IMR-90 (cell line): ENCODE data around the gene KIAA0232. TPM values are rescaled to one million over a fixed set of nuclear protein-coding genes. Genes with fewer than 3 reads are reported as not detected.
A peak's percentile ranks its signal among the peaks of the same experiment; 100 is the strongest.

Source experiments
- ATAC-seq: fragments of 200-7000 bp; cut with Tn5 transposase; 2 replicates; pipeline ENCODE4 v1.9.1; 2020; ENCODE audit warnings: low read depth, mild to moderate bottlenecking, moderate library complexity
- BruUV-seq: library from RNA; stranded (reverse); fragments of 400-500 nt; replicated peaks from 2 replicates; lab custom pipeline; 2021; lab: Mats Ljungman, UMichigan
- CTCF ChIA-PET: fragments of 300-600 bp; formaldehyde crosslinking; extraction: SDS; loops from one replicate; lab custom pipeline; 2021; ENCODE audit warnings: antibody characterized with exemption; lab: Yijun Ruan, JAX
- POLR2A ChIA-PET: fragments of 300-600 bp; sonication (Branson Sonifier 250); formaldehyde crosslinking; loops from one replicate; lab custom pipeline; 2022; ENCODE audit warnings: antibody characterized with exemption; ENCODE audit not compliant: unreplicated experiment; lab: Charles Lee
- DNase-seq: peaks from one replicate; pipeline ENCODE4 v3.0.0; 2013
- H2AFZ ChIP-seq: replicated peaks from 2 replicates; pipeline ENCODE3; 2013; ENCODE audit warnings: low read length, mild to moderate bottlenecking; ENCODE audit not compliant: poor library complexity
- H2AK5ac ChIP-seq: 2 replicates; pipeline ENCODE4 v1.6.1; 2013; ENCODE audit warnings: low read depth, low read length, inconsistent platforms
- H2AK9ac ChIP-seq: replicated peaks from 2 replicates; pipeline ENCODE3; 2013; ENCODE audit warnings: mild to moderate bottlenecking, low read depth, low read length, moderate library complexity; ENCODE audit not compliant: poor library complexity
- H2BK120ac ChIP-seq: 2 replicates; pipeline ENCODE4 v1.6.1; 2013; ENCODE audit warnings: low read depth, low read length, inconsistent platforms
- H2BK15ac ChIP-seq: 3 replicates; pipeline ENCODE4 v1.6.1; 2013; ENCODE audit warnings: low read depth, low read length, inconsistent platforms
- H2BK20ac ChIP-seq: 2 replicates; pipeline ENCODE4 v1.6.1; 2013; ENCODE audit warnings: low read depth, mild to moderate bottlenecking, inconsistent platforms, low read length, moderate library complexity
- H2BK5ac ChIP-seq: 2 replicates; pipeline ENCODE4 v1.6.1; 2013; ENCODE audit warnings: mild to moderate bottlenecking, low read depth, low read length, inconsistent platforms; ENCODE audit not compliant: poor library complexity, severe bottlenecking
- H3K14ac ChIP-seq: replicated peaks from 2 replicates; pipeline ENCODE4 v1.6.1; 2013; ENCODE audit warnings: low read depth, low read length, inconsistent platforms
- H3K18ac ChIP-seq: 2 replicates; pipeline ENCODE4 v1.6.1; 2013; ENCODE audit warnings: low read depth, low read length, control low read depth
- H3K23ac ChIP-seq: 2 replicates; pipeline ENCODE4 v1.6.1; 2013; ENCODE audit warnings: low read depth, low read length, inconsistent platforms
- H3K27ac ChIP-seq: 2 replicates; pipeline ENCODE4 v1.5.1; 2013; ENCODE audit warnings: mild to moderate bottlenecking, control low read depth, low read length; ENCODE audit not compliant: insufficient read depth
- H3K27me3 ChIP-seq: 2 replicates; pipeline ENCODE4 v1.6.1; 2013; ENCODE audit warnings: low read length; ENCODE audit not compliant: control insufficient read depth, insufficient read depth
- H3K36me3 ChIP-seq: 2 replicates; pipeline ENCODE4 v1.6.1; 2013; ENCODE audit warnings: low read length, mixed read lengths; ENCODE audit not compliant: control insufficient read depth, insufficient read depth
- H3K4ac ChIP-seq: 2 replicates; pipeline ENCODE4 v1.6.1; 2013; ENCODE audit warnings: low read depth, low read length, inconsistent platforms
- H3K4me1 ChIP-seq: 2 replicates; pipeline ENCODE4 v1.6.1; 2013; ENCODE audit warnings: low read length, mixed read lengths; ENCODE audit not compliant: control insufficient read depth, insufficient read depth
- H3K4me2 ChIP-seq: 2 replicates; pipeline ENCODE4 v1.6.1; 2013; ENCODE audit warnings: low read depth, mild to moderate bottlenecking, control low read depth, low read length, moderate library complexity
- H3K4me3 ChIP-seq: 2 replicates; pipeline ENCODE4 v1.5.1; 2013; ENCODE audit warnings: low read depth, mild to moderate bottlenecking, control low read depth, low read length, moderate library complexity; ENCODE audit not compliant: insufficient read depth
- H3K56ac ChIP-seq: 2 replicates; pipeline ENCODE4 v1.6.1; 2013; ENCODE audit warnings: low read length, inconsistent platforms; ENCODE audit not compliant: insufficient read depth; ENCODE audit errors: extremely low read depth
- H3K79me1 ChIP-seq, 2 experiments: 2 replicates each; pipeline ENCODE4 v1.6.1; 2013; ENCODE audit warnings: low read length in 2 of 2, inconsistent platforms in 1 of 2, low read depth in 1 of 2
- H3K9ac ChIP-seq: 2 replicates; pipeline ENCODE4 v1.6.1; 2013; ENCODE audit warnings: low read depth, low read length, control low read depth
- H3K9me1 ChIP-seq: 2 replicates; pipeline ENCODE4 v1.6.1; 2013; ENCODE audit warnings: low read length, inconsistent platforms; ENCODE audit not compliant: insufficient read depth
- H3K9me3 ChIP-seq: 2 replicates; pipeline ENCODE4 v1.6.1; 2013; ENCODE audit warnings: low read length; ENCODE audit not compliant: control insufficient read depth, insufficient read depth
- H4K20me1 ChIP-seq: 2 replicates; pipeline ENCODE4 v1.6.1; 2013; ENCODE audit warnings: low read length, inconsistent platforms; ENCODE audit not compliant: insufficient read depth
- H4K5ac ChIP-seq: 2 replicates; pipeline ENCODE4 v1.6.1; 2013; ENCODE audit warnings: mild to moderate bottlenecking, low read depth, low read length, control low read depth
- H4K8ac ChIP-seq, 2 experiments: 2 replicates each; pipeline ENCODE4 v1.6.1; 2013; ENCODE audit warnings: low read depth in 2 of 2, low read length in 2 of 2, control low read depth in 1 of 2, inconsistent platforms in 1 of 2
- H4K91ac ChIP-seq: 2 replicates; pipeline ENCODE4 v1.6.1; 2013; ENCODE audit warnings: low read depth, low read length, inconsistent platforms; ENCODE audit not compliant: insufficient read depth
- BHLHE40 ChIP-seq: fragments of 150-350 bp; IDR thresholded peaks from 2 replicates; pipeline ENCODE4 v1.6.1; 2016; ENCODE audit warnings: mild to moderate bottlenecking, low read depth, low read length
- MAFK ChIP-seq: IDR thresholded peaks from 2 replicates; pipeline ENCODE4 v1.6.1; 2012; ENCODE audit warnings: low read depth, low read length, improper control_type of control experiment
- MAZ ChIP-seq: IDR thresholded peaks from 2 replicates; pipeline ENCODE4 v1.6.1; 2012; ENCODE audit warnings: low read depth, mild to moderate bottlenecking, low read length, improper control_type of control experiment, moderate library complexity, borderline replicate concordance
- WGBS, 2 experiments: methylation state at CpG; one replicate each; pipeline versions ENCODE4 v1.1.5 to v1.1.7; 2013; ENCODE audit warnings: missing lambda C conversion rate in 2 of 2; ENCODE audit not compliant: insufficient read length in 1 of 2; ENCODE audit errors: extremely low coverage in 2 of 2; 5-methylcytosine and 5-hydroxymethylcytosine counted together
- dilution Hi-C: fragments of 300-500 bp; cut with HindIII; formaldehyde crosslinking; loops from one replicate; pipeline ENCODE4 v1.14.3; 2018; ENCODE audit warnings: low sequenced_read_pairs; ENCODE audit not compliant: unreplicated experiment
- in situ Hi-C: fragments of 300-500 bp; cut with MboI; formaldehyde crosslinking; loops from 3 replicates; pipeline ENCODE4 v1.14.3; 2019; ENCODE audit warnings: low sequenced_read_pairs, inconsistent platforms, mixed read lengths
- intact Hi-C: fragments of 100-400 bp; cut with micrococcal nuclease; formaldehyde crosslinking; loops from 2 replicates; pipeline ENCODE4 v1.10.0; 2022
- polyA plus RNA-seq, 3 experiments: library from polyadenylated mRNA; depleted of rRNA; stranded (reverse); fragments of >200 nt; gene quantifications; 2 replicates each; pipeline ENCODE4 v1.2.3, GENCODE V29; 2012; ENCODE audit warnings: low replicate concordance in 1 of 3
- total RNA-seq: library from RNA; depleted of rRNA; stranded (reverse); fragments of >200 nt; gene quantifications from 2 replicates; pipeline ENCODE4 v1.2.3, GENCODE V29; 2012

The KIAA0232 gene
- total and polyA plus RNA-seq, 2 of the 4 experiments (the other 2 are of a cell fraction): 6.8 to 19.5 TPM

GRCh38 chr4:6926681-6927478 is 144.4 kb downstream of the KIAA0232 start:
- no peak overlapping the region for H2BK5ac ChIP-seq
- TF ChIP-seq BHLHE40: no peak
- peak; percentile 12; the same call in 1 of the 2 replicates for TF ChIP-seq MAZ
- no peak for TF ChIP-seq MAFK
- ChIA-PET POLR2A (interaction anchor here (0.7 kb wide), 1 partner anchor 30 kb away, joined by 19 read pairs; no protein-coding TSS in a partner anchor), CTCF (no interaction called here)
- BruUV-seq: no TSS peak
- no peak overlapping the region for H4K5ac ChIP-seq
- 0 out of 2 replicates have a peak overlapping the region, but pooled peaks have one; percentile 39 for H4K91ac ChIP-seq
- H2BK20ac ChIP-seq: no peak overlapping the region
- peaks cover 14% of the 10 kb centered on the region for H3K4me1 ChIP-seq
- H2AK5ac ChIP-seq: peak overlapping the region; percentile 65
- no peaks in the 10 kb centered on the region for H3K9me3 ChIP-seq
- peaks cover 21 to 52% of the 10 kb centered on the region in 2 experiments for H3K79me1 ChIP-seq
- ATAC-seq (peak; percentile 90), DNase-seq (peak; percentile 60)
- no CpG with 5 or more reads among the region's 13 CpGs for WGBS, 2 experiments
- intact Hi-C loops: no loop called here
- H2BK120ac ChIP-seq: no peak overlapping the region; the same call in 1 of the 2 replicates
- H3K9me1 ChIP-seq: peaks cover 17% of the 10 kb centered on the region; the same call in 1 of the 2 replicates
- H3K4ac ChIP-seq: peak overlapping the region; percentile 77
- no peaks in the 10 kb centered on the region for H3K27me3 ChIP-seq
- peak overlapping the region in 1 of 2 experiments; percentile 52; a peak in 1 of 4 replicates for H4K8ac ChIP-seq
- in situ Hi-C loops: no loop called here
- no peak overlapping the region for H3K4me2 ChIP-seq
- 0 out of 2 replicates have a peak overlapping the region, but pooled peaks have one; percentile 28 for H3K14ac ChIP-seq
- H3K27ac ChIP-seq: no peak overlapping the region
- dilution Hi-C loops: no loop called here
- peaks cover 21% of the 10 kb centered on the region for H4K20me1 ChIP-seq
- no peak overlapping the region for H3K18ac ChIP-seq
- peak overlapping the region; percentile 44; the same call in 1 of the 2 replicates for H3K23ac ChIP-seq
- H2AK9ac ChIP-seq: peak overlapping the region; percentile 71
- peaks cover 24% of the 10 kb centered on the region for H3K36me3 ChIP-seq
- H3K4me3 ChIP-seq: no peak overlapping the region
- no peak overlapping the region for H3K56ac ChIP-seq
- H2BK15ac ChIP-seq: no peak overlapping the region
- peak overlapping the region; percentile 76 for H2AFZ ChIP-seq
- no peak overlapping the region for H3K9ac ChIP-seq
